Large intestine (tissue), 1 donor: ENCODE data around the gene PRG3. TPM values are rescaled to one million over a fixed set of nuclear protein-coding genes. Genes with fewer than 3 reads are reported as not detected.

ENCODE experiments used
- polyA plus RNA-seq: library from polyadenylated mRNA; unstranded; fragments of 120-200 nt; gene quantifications from one replicate; pipeline ENCODE4 v1.2.1, GENCODE V29; 2013

The PRG3 gene
- polyA plus RNA-seq, 1 donor: 0.07 TPM

Other genes starting within 250 kb of the PRG3 start
- 2.5 TPM for gene LRRC55, start 199.2 kb downstream of the PRG3 start, polyA plus RNA-seq
- gene APLNR, start 143.9 kb downstream of the PRG3 start, polyA plus RNA-seq: 22.8 TPM
- 103 TPM for gene TNKS1BP1, start 56.2 kb downstream of the PRG3 start, polyA plus RNA-seq
- gene SSRP1, start 45.3 kb downstream of the PRG3 start, polyA plus RNA-seq: 94.7 TPM
- gene P2RX3, start 42.8 kb downstream of the PRG3 start, polyA plus RNA-seq: 2.1 TPM
- gene PRG2, start 9.5 kb upstream of the PRG3 start, polyA plus RNA-seq: 0.24 TPM
- gene SLC43A3, start 46.0 kb upstream of the PRG3 start, polyA plus RNA-seq: 13.4 TPM
- gene RTN4RL2, start 79.4 kb upstream of the PRG3 start, polyA plus RNA-seq: 0.60 TPM
- 16.0 TPM for gene SLC43A1, start 134.6 kb upstream of the PRG3 start, polyA plus RNA-seq
- 29.8 TPM for gene TIMM10, start 149.6 kb upstream of the PRG3 start, polyA plus RNA-seq
- gene SMTNL1, start 156.4 kb upstream of the PRG3 start, polyA plus RNA-seq: 0.58 TPM
- 60.3 TPM for gene UBE2L6, start 186.5 kb upstream of the PRG3 start, polyA plus RNA-seq
- 48.9 TPM for gene SERPING1, start 216.5 kb upstream of the PRG3 start, polyA plus RNA-seq